ENCODE data around the gene PRIMA1.
A peak's percentile ranks its signal among the peaks of the same experiment; 100 is the strongest.

Gene PRIMA1

DNA sequence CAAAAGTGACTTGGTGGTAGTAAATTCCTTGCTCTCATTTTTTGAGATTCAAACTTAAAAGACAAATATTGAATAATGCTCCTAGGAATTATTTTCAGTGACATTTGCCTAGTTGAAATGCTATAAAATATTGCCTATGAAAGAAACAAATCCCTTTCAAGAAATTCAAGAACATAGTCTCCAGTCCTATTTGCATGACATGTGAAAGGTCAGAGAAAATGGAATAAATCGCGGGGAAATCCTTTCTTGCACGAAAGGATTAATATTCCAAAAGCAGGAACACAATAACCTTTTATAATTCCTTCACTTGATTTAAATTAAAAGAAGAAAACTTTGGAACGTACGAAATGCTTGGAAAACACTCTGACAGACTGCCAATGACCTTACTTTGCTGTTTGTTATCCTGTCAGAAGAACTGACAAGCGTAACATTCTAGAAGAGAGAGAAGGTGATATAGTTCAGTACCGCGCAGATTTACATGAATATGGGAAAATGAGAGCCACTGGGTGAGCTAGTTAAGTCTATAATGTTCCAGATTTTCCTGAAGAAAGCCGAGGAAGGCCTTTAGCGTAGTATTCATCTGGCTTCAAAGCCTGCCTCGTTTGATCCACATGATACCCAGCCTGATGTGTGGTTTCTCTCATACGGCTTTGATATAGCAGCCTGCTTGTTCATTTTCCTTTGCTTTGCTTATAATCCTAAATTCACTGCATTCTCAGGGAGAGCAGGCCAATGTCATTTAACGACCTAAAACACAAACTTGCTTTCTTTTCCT is 103.0 kb downstream of the PRIMA1 start:
- no peak for TF ChIP-seq CTCF (IDR thresholded peaks at IDR 0.05; ENCODE audit: low read depth, low read length, missing control alignments)
- H3K4me3 ChIP-seq (replicated peaks; ENCODE audit: low read depth, low read length): no peak overlapping the region
- no peak for DNase-seq (ENCODE audit: extremely low read depth, low read depth)

DNA sequence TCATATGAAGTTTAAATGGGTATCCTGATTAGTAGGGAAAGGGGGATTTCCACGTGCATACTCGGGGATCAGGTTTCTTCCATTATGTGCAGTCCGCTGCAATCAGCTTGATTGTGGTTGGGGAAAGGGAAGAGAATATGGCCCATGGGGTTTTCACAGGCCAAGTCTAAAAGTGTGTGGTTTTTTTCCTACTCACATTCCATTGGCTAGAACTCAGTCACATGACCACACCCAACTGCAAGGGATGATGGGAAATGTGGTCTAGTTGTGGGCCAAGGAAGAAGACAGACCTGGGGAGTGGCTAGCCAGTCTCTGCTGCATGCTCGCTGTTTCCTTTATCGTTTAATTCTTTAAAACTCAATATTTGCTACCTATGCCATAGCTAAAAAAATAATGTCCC is 105.1 kb downstream of the PRIMA1 start:
- no peak overlapping the region for H3K4me3 ChIP-seq (replicated peaks; ENCODE audit: low read depth, low read length)
- TF ChIP-seq CTCF (IDR thresholded peaks at IDR 0.05; ENCODE audit: low read depth, low read length, missing control alignments): no peak
- DNase-seq (ENCODE audit: extremely low read depth, low read depth): peak; percentile 0

DNA sequence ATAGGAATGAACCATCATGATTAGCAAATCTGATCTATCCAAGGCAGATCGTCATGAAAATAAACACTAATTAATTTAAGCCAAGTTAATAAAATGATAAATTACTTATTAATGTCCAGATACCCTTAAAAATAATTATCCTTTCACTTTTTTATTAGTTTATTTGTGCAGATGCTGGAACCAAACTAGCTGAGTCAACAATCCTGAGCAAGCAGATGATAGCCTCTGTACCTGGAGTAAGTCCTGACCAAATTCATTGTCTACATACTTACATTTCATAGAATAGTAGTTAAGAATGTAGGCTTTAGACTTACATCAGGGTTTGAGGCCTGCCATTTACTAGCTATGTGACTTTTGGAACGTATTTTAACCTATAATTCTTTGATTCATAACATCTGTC is 105.8 kb downstream of the PRIMA1 start:
- no peak for TF ChIP-seq CTCF (IDR thresholded peaks at IDR 0.05; ENCODE audit: low read depth, low read length, missing control alignments)
- DNase-seq (ENCODE audit: extremely low read depth, low read depth): no peak
- H3K4me3 ChIP-seq (replicated peaks; ENCODE audit: low read depth, low read length): no peak overlapping the region

- no peak for DNase-seq (ENCODE audit: extremely low read depth, low read depth)
- no peak overlapping the region for H3K4me3 ChIP-seq (replicated peaks; ENCODE audit: low read depth, low read length)
- no peak for TF ChIP-seq CTCF (IDR thresholded peaks at IDR 0.05; ENCODE audit: low read depth, low read length, missing control alignments)
These were observed 111.8 kb downstream of the PRIMA1 start for GRCh38 chr14:93676416-93676958.

- no peak overlapping the region for H3K4me3 ChIP-seq (replicated peaks; ENCODE audit: low read depth, low read length)
- DNase-seq (ENCODE audit: extremely low read depth, low read depth): no peak
- TF ChIP-seq CTCF (IDR thresholded peaks at IDR 0.05; ENCODE audit: low read depth, low read length, missing control alignments): no peak
These were observed 112.6 kb downstream of the PRIMA1 start for GRCh38 chr14:93675651-93676050.

- TF ChIP-seq CTCF (IDR thresholded peaks at IDR 0.05; ENCODE audit: low read depth, low read length, missing control alignments): no peak
- H3K4me3 ChIP-seq (replicated peaks; ENCODE audit: low read depth, low read length): no peak overlapping the region
- no peak for DNase-seq (ENCODE audit: extremely low read depth, low read depth)
These were observed 113.9 kb downstream of the PRIMA1 start for GRCh38 chr14:93674343-93674742.
